SU-DHL-6 (cell line): Measurements from ENCODE around the gene CTDSP1.

Experiments used
- H2AFZ ChIP-seq: fragments of 200-600 bp; sonication (generic); 2 replicates; pipeline ENCODE4 v1.6.1; 2014; ENCODE audit warnings: low read depth, mild to moderate bottlenecking, moderate library complexity, mixed read lengths, antibody characterized with exemption, low read length; ENCODE audit not compliant: severe bottlenecking
- H3F3A ChIP-seq: fragments of 200-600 bp; shearing (Covaris generic); 2 replicates; pipeline ENCODE4 v1.6.0; 2016; ENCODE audit warnings: antibody characterized with exemption, mild to moderate bottlenecking; ENCODE audit not compliant: insufficient read depth
- H3K27ac ChIP-seq: fragments of 200-600 bp; sonication (generic); 2 replicates; pipeline ENCODE4 v1.5.1; 2016; ENCODE audit warnings: low read depth, mild to moderate bottlenecking, low read length, moderate library complexity, mixed read lengths
- H3K27me3 ChIP-seq: fragments of 200-600 bp; sonication (generic), shearing (Covaris generic); 2 replicates; pipeline ENCODE4 v1.6.0; 2014; ENCODE audit warnings: mild to moderate bottlenecking, low read length
- H3K36me3 ChIP-seq: fragments of 200-600 bp; sonication (generic); 2 replicates; pipeline ENCODE4 v1.6.1; 2014; ENCODE audit warnings: mild to moderate bottlenecking, low read length, mixed read lengths
- H3K4me2 ChIP-seq: fragments of 300-600, 200-600 bp; shearing (Covaris generic), sonication (generic); 2 replicates; pipeline ENCODE4 v1.6.0; 2014; ENCODE audit warnings: low read length, low read depth, mild to moderate bottlenecking; ENCODE audit not compliant: poor library complexity, severe bottlenecking
- H3K4me3 ChIP-seq: fragments of 200-600 bp; sonication (generic); 2 replicates; pipeline ENCODE4 v1.5.1; 2014; ENCODE audit warnings: antibody characterized with exemption, low read length, mild to moderate bottlenecking, mixed read lengths; ENCODE audit not compliant: insufficient read depth, poor library complexity, severe bottlenecking
- H3K79me2 ChIP-seq: fragments of 200-600 bp; sonication (generic); 2 replicates; pipeline ENCODE4 v1.6.1; 2014; ENCODE audit warnings: mild to moderate bottlenecking, low read length, moderate library complexity; ENCODE audit not compliant: insufficient read depth
- H3K9ac ChIP-seq: fragments of 200-600 bp; sonication (generic); 2 replicates; pipeline ENCODE4 v1.7.0; 2014; ENCODE audit warnings: mild to moderate bottlenecking, low read length
- H3K9me2 ChIP-seq: fragments of 200-600 bp; sonication (generic); replicated peaks from 2 replicates; pipeline ENCODE4 v1.6.1; 2014; ENCODE audit warnings: low read length; ENCODE audit not compliant: insufficient read depth
- H3K9me3 ChIP-seq: fragments of 200-600 bp; sonication (generic); 2 replicates; pipeline ENCODE4 v1.6.1; 2014; ENCODE audit warnings: low read length, mixed read lengths; ENCODE audit not compliant: insufficient read depth
- H4K20me1 ChIP-seq: fragments of 200-600 bp; sonication (generic); 2 replicates; pipeline ENCODE4 v1.6.1; 2014; ENCODE audit warnings: low read depth, mild to moderate bottlenecking, antibody characterized with exemption, low read length, moderate library complexity, mixed read lengths
- EZH2phosphoT487 ChIP-seq: fragments of 200-600 bp; sonication (generic), shearing (Covaris generic); conservative IDR thresholded peaks from 2 replicates; pipeline ENCODE4 v1.6.1; 2018; ENCODE audit warnings: mild to moderate bottlenecking, antibody characterized with exemption, low read length, moderate library complexity, mixed read lengths
- TF ChIP-seq, protein P1 (sequence below): fragments of 200-600 bp; sonication (generic); IDR thresholded peaks from one replicate; pipeline ENCODE4 v1.5.1; 2017; ENCODE audit warnings: antibody characterized with exemption, mild to moderate bottlenecking, low read length, moderate library complexity; ENCODE audit not compliant: insufficient read depth, poor library complexity, severe bottlenecking

CTDSP1 gene

DNA sequence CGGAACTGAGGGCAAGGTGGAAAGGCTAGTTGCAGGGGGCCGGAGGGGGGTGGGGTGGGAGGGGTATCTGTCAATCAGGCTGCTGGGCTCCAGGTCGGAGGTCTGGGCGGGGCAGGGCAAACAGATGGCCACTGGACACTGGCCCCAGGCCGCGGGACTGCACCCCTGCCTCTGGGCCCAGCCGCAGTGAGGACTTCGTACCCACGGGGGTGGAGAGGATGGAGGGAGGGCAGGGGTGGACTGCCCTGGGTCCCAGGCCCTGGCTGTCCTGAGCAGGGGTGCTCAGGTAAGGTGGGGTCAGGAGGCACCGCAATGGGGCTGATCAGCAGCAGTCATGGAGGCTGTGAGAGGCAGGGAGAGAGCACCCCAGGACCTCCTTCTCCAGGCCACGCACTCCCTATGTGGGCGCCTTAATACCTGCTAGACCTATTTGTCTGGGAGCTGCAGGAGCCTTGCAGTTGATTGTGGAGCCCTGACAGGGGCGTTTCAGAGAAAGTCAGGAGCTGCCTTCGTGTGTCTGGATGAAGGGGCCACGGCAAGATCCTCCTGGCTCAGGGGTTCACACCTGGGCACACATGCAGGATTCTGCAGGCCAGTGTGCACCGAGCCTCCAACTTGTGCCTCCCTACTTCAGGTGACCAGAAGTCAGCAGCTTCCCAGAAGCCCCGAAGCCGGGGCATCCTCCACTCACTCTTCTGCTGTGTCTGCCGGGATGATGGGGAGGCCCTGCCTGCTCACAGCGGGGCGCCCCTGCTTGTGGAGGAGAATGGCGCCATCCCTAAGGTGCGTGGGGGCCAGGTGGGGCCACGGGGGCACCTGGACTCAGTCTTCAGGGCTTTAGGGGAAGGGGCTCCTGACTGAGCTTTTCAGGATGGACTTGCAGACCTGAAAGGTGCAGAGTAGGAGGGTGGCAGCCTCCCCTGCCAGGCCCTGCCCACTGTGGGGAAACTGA is 1.5 kb downstream of the CTDSP1 start:
- Histone ChIP-seq H4K20me1 (no peaks in the 10 kb centered on the region), H3K36me3 (no peaks in the 10 kb centered on the region), H3K9me3 (no peaks in the 10 kb centered on the region), H3K4me2 (peak overlapping the region; percentile 63), H3K9ac (peak overlapping the region; percentile 96), H3K9me2 (no peaks in the 10 kb centered on the region), H3F3A (peaks cover 14% of the 10 kb centered on the region), H3K79me2 (peaks cover 11% of the 10 kb centered on the region; the same call in 1 of the 2 replicates), H2AFZ (no peak overlapping the region), H3K27ac (peak overlapping the region; percentile 70), H3K4me3 (peak overlapping the region; percentile 95), H3K27me3 (no peaks in the 10 kb centered on the region)
- TF ChIP-seq, protein P1, sequence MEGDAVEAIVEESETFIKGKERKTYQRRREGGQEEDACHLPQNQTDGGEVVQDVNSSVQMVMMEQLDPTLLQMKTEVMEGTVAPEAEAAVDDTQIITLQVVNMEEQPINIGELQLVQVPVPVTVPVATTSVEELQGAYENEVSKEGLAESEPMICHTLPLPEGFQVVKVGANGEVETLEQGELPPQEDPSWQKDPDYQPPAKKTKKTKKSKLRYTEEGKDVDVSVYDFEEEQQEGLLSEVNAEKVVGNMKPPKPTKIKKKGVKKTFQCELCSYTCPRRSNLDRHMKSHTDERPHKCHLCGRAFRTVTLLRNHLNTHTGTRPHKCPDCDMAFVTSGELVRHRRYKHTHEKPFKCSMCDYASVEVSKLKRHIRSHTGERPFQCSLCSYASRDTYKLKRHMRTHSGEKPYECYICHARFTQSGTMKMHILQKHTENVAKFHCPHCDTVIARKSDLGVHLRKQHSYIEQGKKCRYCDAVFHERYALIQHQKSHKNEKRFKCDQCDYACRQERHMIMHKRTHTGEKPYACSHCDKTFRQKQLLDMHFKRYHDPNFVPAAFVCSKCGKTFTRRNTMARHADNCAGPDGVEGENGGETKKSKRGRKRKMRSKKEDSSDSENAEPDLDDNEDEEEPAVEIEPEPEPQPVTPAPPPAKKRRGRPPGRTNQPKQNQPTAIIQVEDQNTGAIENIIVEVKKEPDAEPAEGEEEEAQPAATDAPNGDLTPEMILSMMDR = no peak
- no peak for TF ChIP-seq EZH2phosphoT487

DNA sequence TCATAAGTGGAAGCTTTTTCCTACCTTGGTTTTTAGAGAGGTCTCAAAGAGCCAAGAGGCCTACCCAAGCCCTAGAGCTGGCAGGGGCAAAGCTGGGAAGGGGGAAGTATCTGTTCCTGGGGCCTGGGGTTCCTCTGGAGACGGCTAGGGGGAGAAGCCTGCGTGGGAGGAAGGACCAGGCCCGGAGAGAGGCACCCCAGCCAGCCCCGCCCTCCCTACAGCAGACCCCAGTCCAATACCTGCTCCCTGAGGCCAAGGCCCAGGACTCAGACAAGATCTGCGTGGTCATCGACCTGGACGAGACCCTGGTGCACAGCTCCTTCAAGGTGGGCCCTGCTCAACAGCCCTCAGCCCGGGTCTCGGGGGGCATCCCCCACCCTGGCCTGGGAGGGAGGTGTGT is 2.2 kb downstream of the CTDSP1 start:
- Histone ChIP-seq H3K4me2 (no peak overlapping the region), H3K9ac (0 out of 2 replicates have a peak overlapping the region, but pooled peaks have one; percentile 96), H3K27ac (no peak overlapping the region), H3F3A (peaks cover 14% of the 10 kb centered on the region), H3K4me3 (no peak overlapping the region), H3K27me3 (no peaks in the 10 kb centered on the region), H2AFZ (no peak overlapping the region), H3K36me3 (no peaks in the 10 kb centered on the region), H4K20me1 (no peaks in the 10 kb centered on the region), H3K79me2 (peaks cover 11% of the 10 kb centered on the region; the same call in 1 of the 2 replicates), H3K9me3 (no peaks in the 10 kb centered on the region), H3K9me2 (no peaks in the 10 kb centered on the region)
- TF ChIP-seq, protein P1 = no peak
- no peak for TF ChIP-seq EZH2phosphoT487

- Histone ChIP-seq H3K79me2 (peaks cover 11% of the 10 kb centered on the region; the same call in 1 of the 2 replicates), H3K4me3 (no peak overlapping the region), H3K27ac (no peak overlapping the region), H3F3A (peaks cover 14% of the 10 kb centered on the region), H3K27me3 (no peaks in the 10 kb centered on the region), H3K9me3 (no peaks in the 10 kb centered on the region), H3K9me2 (no peaks in the 10 kb centered on the region), H3K9ac (no peak overlapping the region), H3K4me2 (no peak overlapping the region), H3K36me3 (no peaks in the 10 kb centered on the region), H2AFZ (no peak overlapping the region), H4K20me1 (no peaks in the 10 kb centered on the region)
- TF ChIP-seq, protein P1 = no peak
- TF ChIP-seq EZH2phosphoT487 = no peak
Measured at GRCh38 chr2:218402491-218402901, 2.8 kb downstream of the CTDSP1 start.
